GM23338 (cell line): ENCODE data around the gene MEIS3. TPM values are rescaled to one million over a fixed set of nuclear protein-coding genes. Genes with fewer than 3 reads are reported as not detected.

ENCODE experiments used
- ATAC-seq: fragments of 200-7000 bp; cut with Tn5 transposase; 3 replicates; pipeline ENCODE4 v1.9.1; 2020
- DNase-seq: peaks from one replicate; pipeline ENCODE4 v3.0.0-alpha.2; 2015; ENCODE audit warnings: low spot score
- H2AFZ ChIP-seq: fragments of 200-600 bp; sonication (generic); 2 replicates; pipeline ENCODE4 v1.8.0; 2016; ENCODE audit warnings: antibody characterized with exemption, mild to moderate bottlenecking, moderate library complexity
- H3F3A ChIP-seq: fragments of 200-600 bp; sonication (generic); replicated peaks from 2 replicates; pipeline ENCODE4 v1.8.0; 2017; ENCODE audit warnings: antibody characterized with exemption, mixed run types, low read depth
- H3K27ac ChIP-seq: fragments of 200-600 bp; sonication (generic); 2 replicates; pipeline ENCODE4 v1.6.1; 2016; ENCODE audit warnings: low read depth
- H3K27me3 ChIP-seq: fragments of 200-600 bp; sonication (generic); 2 replicates; pipeline ENCODE4 v1.8.0; 2016; ENCODE audit warnings: mild to moderate bottlenecking, mixed run types, moderate library complexity; ENCODE audit not compliant: insufficient read depth
- H3K36me3 ChIP-seq: fragments of 200-600 bp; sonication (generic); 2 replicates; pipeline ENCODE4 v1.8.0; 2016; ENCODE audit warnings: mild to moderate bottlenecking; ENCODE audit not compliant: insufficient read depth
- H3K4me1 ChIP-seq: fragments of 200-600 bp; sonication (generic); 2 replicates; pipeline ENCODE4 v1.8.0; 2016; ENCODE audit warnings: mild to moderate bottlenecking, moderate library complexity; ENCODE audit not compliant: insufficient read depth
- H3K4me2 ChIP-seq: fragments of 200-600 bp; sonication (generic); 2 replicates; pipeline ENCODE4 v1.7.1; 2017; ENCODE audit warnings: mixed run types
- H3K4me3 ChIP-seq: fragments of 200-600 bp; sonication (generic); 2 replicates; pipeline ENCODE4 v1.6.1; 2016; ENCODE audit warnings: mixed run types
- H3K79me2 ChIP-seq: fragments of 200-600 bp; sonication (generic); replicated peaks from 2 replicates; pipeline ENCODE4 v1.8.0; 2017; ENCODE audit warnings: mild to moderate bottlenecking; ENCODE audit not compliant: insufficient read depth
- H3K9me2 ChIP-seq: fragments of 200-600 bp; sonication (generic); 2 replicates; pipeline ENCODE4 v1.8.0; 2017; ENCODE audit not compliant: insufficient read depth
- H4K20me1 ChIP-seq: fragments of 200-600 bp; sonication (generic); replicated peaks from 2 replicates; pipeline ENCODE4 v1.8.0; 2017; ENCODE audit warnings: mild to moderate bottlenecking; ENCODE audit not compliant: insufficient read depth
- H3K27ac Mint-ChIP-seq: 2 replicates; pipeline ENCODE4 v1.8.0; 2020; ENCODE audit warnings: inconsistent platforms, mild to moderate bottlenecking, moderate library complexity, mixed read lengths
- H3K27me3 Mint-ChIP-seq: 3 replicates; pipeline ENCODE4 v1.8.0; 2022; ENCODE audit warnings: low read depth, mild to moderate bottlenecking, moderate library complexity, mixed read lengths, inconsistent platforms; ENCODE audit not compliant: insufficient read depth, poor library complexity
- H3K36me3 Mint-ChIP-seq: 3 replicates; pipeline ENCODE4 v1.8.0; 2021; ENCODE audit warnings: low read depth, mild to moderate bottlenecking, inconsistent platforms, moderate library complexity, mixed read lengths
- H3K4me1 Mint-ChIP-seq: 3 replicates; pipeline ENCODE4 v1.8.0; 2020; ENCODE audit warnings: mild to moderate bottlenecking, inconsistent platforms, mixed read lengths
- H3K4me3 Mint-ChIP-seq: 3 replicates; pipeline ENCODE4 v1.8.0; 2021; ENCODE audit warnings: moderate library complexity, mild to moderate bottlenecking, inconsistent platforms, mixed read lengths
- H3K9me3 Mint-ChIP-seq: 3 replicates; pipeline ENCODE4 v1.8.0; 2020; ENCODE audit warnings: moderate library complexity, mild to moderate bottlenecking, inconsistent platforms, mixed read lengths
- CREB1 ChIP-seq: fragments of 250-450 bp; sonication (Bioruptor Pico); IDR thresholded peaks from 2 replicates; pipeline ENCODE4 v1.5.0; 2020; ENCODE audit warnings: low read depth, mild to moderate bottlenecking, moderate library complexity
- CTCF ChIP-seq, 2 experiments: fragments of 200-600 bp in 1 of 2; sonication (generic) in 1 of 2; conservative IDR thresholded peaks; 2 replicates each; pipeline versions ENCODE4 v1.5.1 to v1.6.1; 2016 to 2017; ENCODE audit warnings: antibody characterized with exemption in 2 of 2, low read depth in 2 of 2, mild to moderate bottlenecking in 2 of 2, moderate library complexity in 1 of 2
- ETS1 ChIP-seq: IDR thresholded peaks from 2 replicates; pipeline ENCODE4 v1.6.1; 2016; ENCODE audit warnings: antibody characterized with exemption
- EZH2 ChIP-seq: fragments of 200-600 bp; sonication (generic); IDR thresholded peaks from one replicate; pipeline ENCODE4 v1.8.0; 2017; ENCODE audit warnings: antibody characterized with exemption, mild to moderate bottlenecking, low read depth; ENCODE audit not compliant: unreplicated experiment
- EZH2phosphoT487 ChIP-seq: fragments of 200-600 bp; sonication (generic); IDR thresholded peaks from one replicate; pipeline ENCODE4 v1.8.1; 2018; ENCODE audit warnings: antibody characterized with exemption; ENCODE audit not compliant: unreplicated experiment
- JUNB ChIP-seq: IDR thresholded peaks from one replicate; pipeline ENCODE4 v1.6.1; 2016; ENCODE audit warnings: antibody characterized with exemption; ENCODE audit not compliant: unreplicated experiment
- NANOG ChIP-seq: IDR thresholded peaks from 2 replicates; pipeline ENCODE4 v1.6.1; 2016; ENCODE audit warnings: antibody characterized with exemption, borderline replicate concordance
- POLR2AphosphoS5 ChIP-seq: IDR thresholded peaks from 2 replicates; pipeline ENCODE4 v1.6.1; 2016; ENCODE audit warnings: antibody characterized with exemption, low read depth
- REST ChIP-seq: IDR thresholded peaks from one replicate; pipeline ENCODE4 v1.6.1; 2018; ENCODE audit warnings: antibody characterized with exemption; ENCODE audit not compliant: unreplicated experiment
- STAT1 ChIP-seq: IDR thresholded peaks from one replicate; pipeline ENCODE4 v1.6.1; 2016; ENCODE audit warnings: antibody characterized with exemption; ENCODE audit not compliant: unreplicated experiment
- ZNF114 ChIP-seq: fragments of 250-450 bp; sonication (Bioruptor Pico); IDR thresholded peaks from 2 replicates; pipeline ENCODE4 v1.5.0; 2020; ENCODE audit warnings: mild to moderate bottlenecking, moderate library complexity
- ZNF331 ChIP-seq: fragments of 250-450 bp; sonication (Bioruptor Pico); IDR thresholded peaks from 2 replicates; pipeline ENCODE4 v1.5.0; 2020; ENCODE audit warnings: low read depth, mild to moderate bottlenecking, moderate library complexity
- ZNF462 ChIP-seq: fragments of 250-450 bp; sonication (Bioruptor Pico); IDR thresholded peaks from 2 replicates; pipeline ENCODE4 v1.5.0; 2020; ENCODE audit warnings: mild to moderate bottlenecking, moderate library complexity
- polyA plus RNA-seq: library from polyadenylated mRNA; unstranded; fragments of >200 nt; fragmentation: Nextera tagmentation; extraction: Ambion mirVana; gene quantifications from 2 replicates; pipeline ENCODE4 v1.2.1, GENCODE V29; 2016
- total RNA-seq: library from RNA; depleted of rRNA; stranded (reverse); fragments of >200 nt; shearing (Covaris generic); gene quantifications from 2 replicates; pipeline ENCODE4 v1.2.3, GENCODE V29; 2014

MEIS3 gene
- total and polyA plus RNA-seq, 2 experiments from 2014 or later = 20.6 to 33.7 TPM

- H3K4me3 ChIP-seq = no peak overlapping the region
- no peak overlapping the region for H3K27ac Mint-ChIP-seq
- peaks cover 5% of the 10 kb centered on the region for H3K4me1 Mint-ChIP-seq
- H3K4me3 Mint-ChIP-seq = no peak overlapping the region
- DNase-seq = no peak
- H3K36me3 ChIP-seq = 0 out of 2 replicates have a peak, but pooled peaks cover 4% of the 10 kb centered on the region
- no peak for ATAC-seq
- no peaks in the 10 kb centered on the region for H3K9me2 ChIP-seq
- H3K4me2 ChIP-seq = no peak overlapping the region
- H2AFZ ChIP-seq = no peak overlapping the region
- no peaks in the 10 kb centered on the region for H3K79me2 ChIP-seq
- H3F3A ChIP-seq = peaks cover 6% of the 10 kb centered on the region; the same call in 1 of the 2 replicates
- H3K9me3 Mint-ChIP-seq = peaks cover 2% of the 10 kb centered on the region; the same call in 1 of the 3 replicates
- H3K36me3 Mint-ChIP-seq = peaks cover 40% of the 10 kb centered on the region
- peaks cover 20% of the 10 kb centered on the region for H3K27me3 Mint-ChIP-seq
- H3K4me1 ChIP-seq = no peaks in the 10 kb centered on the region
- H3K27ac ChIP-seq = peak overlapping the region; percentile 66; the same call in 1 of the 2 replicates
- H3K27me3 ChIP-seq = no peaks in the 10 kb centered on the region
- TF ChIP-seq CREB1 (CRISPR knock-in tag) (no peak), STAT1 (no peak), ETS1 (no peak), EZH2phosphoT487 (no peak), CTCF (conservative IDR thresholded peaks at IDR 0.05; ENCODE audit: low read depth in 2 of 2) (no peak), REST (no peak), ZNF331 (CRISPR knock-in tag) (no peak), EZH2 (no peak), POLR2AphosphoS5 (no peak), ZNF114 (CRISPR knock-in tag) (no peak), NANOG (no peak), ZNF462 (no peak), JUNB (no peak)
- H4K20me1 ChIP-seq = no peaks in the 10 kb centered on the region; the same call in 1 of the 2 replicates
Measured at GRCh38 chr19:47381653-47382279, 37.6 kb downstream of the MEIS3 start.
